Lower leg skin (tissue), 4 donors: ENCODE results near the gene ERC2. TPM values are rescaled to one million over a fixed set of nuclear protein-coding genes. Genes with fewer than 3 reads are reported as not detected.

Experiments used
- DNase-seq, 2 donors: peaks; one replicate each; pipeline ENCODE4 v3.0.0-alpha.2; 2019; ENCODE audit warnings: low spot score in 2 of 2
- H3K4me3 ChIP-seq: fragments of 200-600 bp; sonication (generic); 2 replicates; pipeline ENCODE4 v1.5.1; 2017; ENCODE audit warnings: mild to moderate bottlenecking, low read depth; ENCODE audit not compliant: poor library complexity, severe bottlenecking
- POLR2A ChIP-seq, 2 donors: fragments of 450-650 bp; IDR thresholded peaks; one replicate each; pipeline ENCODE4 v1.6.1; 2016 to 2017; ENCODE audit warnings: antibody characterized with exemption in 2 of 2, mild to moderate bottlenecking in 1 of 2, moderate library complexity in 1 of 2
- WGBS, 2 donors: methylation state at CpG; one replicate each; pipeline ENCODE4 v1.1.5; 2018; 5-methylcytosine and 5-hydroxymethylcytosine counted together
- intact Hi-C: fragments of 100-400 bp; cut with DNase I; formaldehyde crosslinking; loops from one replicate; pipeline ENCODE4 v1.15.0; 2023; ENCODE audit warnings: low total_unique reads
- total RNA-seq, 4 donors: library from RNA; depleted of rRNA; stranded (reverse); fragments of >200 nt; gene quantifications; one replicate each; pipeline ENCODE4 v1.1.0, GENCODE V29; 2016
- TF ChIP-seq, protein P1 (sequence below), 3 donors: fragments of 450-650 bp; IDR thresholded peaks; one replicate each; pipeline ENCODE4 v1.5.1; 2016; ENCODE audit warnings: antibody characterized with exemption in 3 of 3, mild to moderate bottlenecking in 3 of 3, moderate library complexity in 2 of 3

ERC2 gene
- total RNA-seq, 4 donors from 2014 or later: 0.23 to 1.3 (median 0.42) TPM; not detected in 1

DNA sequence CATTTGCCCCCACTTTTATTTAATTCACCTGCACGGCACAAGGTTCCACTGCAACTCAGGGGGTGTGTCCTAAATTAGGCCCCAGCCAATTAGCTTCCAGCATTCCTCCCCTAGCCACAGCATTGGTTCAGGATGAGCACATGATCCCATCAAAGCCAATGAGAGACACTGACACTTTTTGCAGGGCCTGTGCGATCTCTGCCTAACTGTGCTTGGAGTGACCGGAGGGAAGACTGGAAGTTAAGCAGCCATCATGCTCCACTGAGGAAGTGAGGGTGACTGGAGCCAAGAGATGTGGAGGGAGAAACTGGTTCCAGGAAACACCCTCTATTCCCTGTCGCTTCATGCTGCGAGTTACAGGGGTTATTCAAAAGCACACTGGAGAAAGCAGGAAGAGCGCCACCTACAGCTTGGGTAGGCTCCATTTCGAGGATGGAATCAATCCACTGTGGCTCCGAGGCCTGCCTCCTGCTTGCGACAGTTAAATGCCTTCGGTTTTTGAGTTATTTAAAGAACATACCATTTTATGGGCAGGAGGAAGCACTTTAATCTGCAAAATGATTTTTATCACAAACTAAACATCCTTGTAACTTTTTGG, 858.9 kb downstream of the ERC2 start:
- TF ChIP-seq, protein P1, sequence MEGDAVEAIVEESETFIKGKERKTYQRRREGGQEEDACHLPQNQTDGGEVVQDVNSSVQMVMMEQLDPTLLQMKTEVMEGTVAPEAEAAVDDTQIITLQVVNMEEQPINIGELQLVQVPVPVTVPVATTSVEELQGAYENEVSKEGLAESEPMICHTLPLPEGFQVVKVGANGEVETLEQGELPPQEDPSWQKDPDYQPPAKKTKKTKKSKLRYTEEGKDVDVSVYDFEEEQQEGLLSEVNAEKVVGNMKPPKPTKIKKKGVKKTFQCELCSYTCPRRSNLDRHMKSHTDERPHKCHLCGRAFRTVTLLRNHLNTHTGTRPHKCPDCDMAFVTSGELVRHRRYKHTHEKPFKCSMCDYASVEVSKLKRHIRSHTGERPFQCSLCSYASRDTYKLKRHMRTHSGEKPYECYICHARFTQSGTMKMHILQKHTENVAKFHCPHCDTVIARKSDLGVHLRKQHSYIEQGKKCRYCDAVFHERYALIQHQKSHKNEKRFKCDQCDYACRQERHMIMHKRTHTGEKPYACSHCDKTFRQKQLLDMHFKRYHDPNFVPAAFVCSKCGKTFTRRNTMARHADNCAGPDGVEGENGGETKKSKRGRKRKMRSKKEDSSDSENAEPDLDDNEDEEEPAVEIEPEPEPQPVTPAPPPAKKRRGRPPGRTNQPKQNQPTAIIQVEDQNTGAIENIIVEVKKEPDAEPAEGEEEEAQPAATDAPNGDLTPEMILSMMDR (IDR thresholded peaks at IDR 0.05): no peak
- TF ChIP-seq POLR2A (IDR thresholded peaks at IDR 0.05): no peak
- intact Hi-C loops: no loop called here
- no peak overlapping the region for H3K4me3 ChIP-seq
- no peak for DNase-seq
- WGBS, 2 donors: 82 to 84% methylated on average over 10 of the region's 10 CpGs

DNA sequence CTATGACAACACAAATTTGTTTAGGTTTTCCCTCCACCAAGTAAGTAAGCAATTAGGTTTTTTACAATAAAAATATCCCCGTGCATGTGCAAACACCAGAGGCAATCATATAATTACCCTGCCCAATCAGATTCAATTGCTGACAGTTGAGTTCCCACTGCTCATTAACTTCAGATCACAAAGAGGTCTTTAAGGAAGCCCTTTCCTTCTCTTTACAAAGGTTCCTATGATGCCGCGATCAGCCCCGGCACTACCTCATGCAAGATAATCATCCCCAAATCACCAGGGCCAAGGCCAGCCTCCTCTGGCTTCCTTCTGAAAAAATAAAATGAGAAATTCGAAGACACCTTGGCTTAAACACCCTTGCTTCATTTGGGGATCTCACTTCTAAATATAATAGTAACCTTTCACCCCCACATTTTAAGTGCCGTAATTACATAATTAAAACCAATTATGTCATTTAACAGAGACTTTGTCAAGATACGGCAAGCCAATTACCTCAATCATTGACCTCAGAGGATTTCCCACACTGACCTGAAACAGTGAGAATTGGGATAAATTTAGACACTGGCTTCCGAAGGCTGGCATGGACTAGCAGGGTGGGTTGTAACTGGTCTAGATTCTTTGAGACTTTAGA, 859.8 kb downstream of the ERC2 start:
- TF ChIP-seq, protein P1 (IDR thresholded peaks at IDR 0.05): no peak
- TF ChIP-seq POLR2A (IDR thresholded peaks at IDR 0.05): no peak
- intact Hi-C loops: no loop called here
- no peak for DNase-seq
- H3K4me3 ChIP-seq: no peak overlapping the region
- WGBS, 2 donors: 80 to 84% methylated on average over 8 of the region's 8 CpGs

DNA sequence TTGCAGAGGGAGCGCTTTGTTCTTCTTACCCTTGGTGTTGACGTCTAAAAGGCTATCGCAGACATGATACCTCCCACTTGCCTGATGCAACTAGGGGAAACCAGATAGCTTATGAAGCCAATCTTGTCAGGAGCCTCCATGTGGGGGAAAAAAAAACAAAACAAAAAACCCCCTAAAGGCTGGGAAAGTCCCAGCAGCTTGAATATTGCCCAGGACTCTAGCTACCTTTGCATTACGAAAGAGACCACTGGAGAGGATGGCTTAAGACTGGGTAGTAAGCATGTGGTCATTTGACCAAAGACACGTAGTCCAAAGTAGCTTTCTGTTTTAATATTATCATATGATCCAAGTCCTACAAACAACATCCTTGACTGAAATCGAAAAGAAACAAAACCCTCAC, 860.4 kb downstream of the ERC2 start:
- no peak overlapping the region for H3K4me3 ChIP-seq
- TF ChIP-seq, protein P1 (IDR thresholded peaks at IDR 0.05): no peak
- no peak for TF ChIP-seq POLR2A (IDR thresholded peaks at IDR 0.05)
- 93 to 94% methylated on average over 6 of the region's 6 CpGs for WGBS, 2 donors
- intact Hi-C loops: no loop called here
- no peak for DNase-seq

DNA sequence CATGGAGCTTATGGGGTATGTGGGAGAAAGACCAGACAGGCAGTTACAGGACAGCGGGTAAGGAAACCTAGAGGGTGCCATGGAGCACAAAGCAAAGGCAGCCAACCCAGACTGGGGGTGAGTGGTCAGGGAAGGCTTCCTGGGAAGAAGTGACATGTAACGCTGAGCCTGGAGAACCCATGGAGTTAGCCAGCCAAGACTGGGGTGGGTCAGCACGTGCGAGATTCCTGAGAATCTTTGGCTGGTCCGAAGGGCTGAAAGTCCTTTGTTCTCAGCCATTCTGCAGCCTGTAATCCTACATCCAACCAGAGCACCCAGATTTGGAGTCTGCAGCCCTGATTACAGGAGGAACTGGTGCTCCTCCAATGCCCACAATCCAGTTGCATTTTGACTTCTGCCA, 861.1 kb downstream of the ERC2 start:
- no peak overlapping the region for H3K4me3 ChIP-seq
- DNase-seq: no peak
- WGBS, 2 donors: 86 to 90% methylated on average over 5 of the region's 5 CpGs
- intact Hi-C loops: no loop called here
- TF ChIP-seq POLR2A (IDR thresholded peaks at IDR 0.05): no peak
- TF ChIP-seq, protein P1 (IDR thresholded peaks at IDR 0.05): no peak

DNA sequence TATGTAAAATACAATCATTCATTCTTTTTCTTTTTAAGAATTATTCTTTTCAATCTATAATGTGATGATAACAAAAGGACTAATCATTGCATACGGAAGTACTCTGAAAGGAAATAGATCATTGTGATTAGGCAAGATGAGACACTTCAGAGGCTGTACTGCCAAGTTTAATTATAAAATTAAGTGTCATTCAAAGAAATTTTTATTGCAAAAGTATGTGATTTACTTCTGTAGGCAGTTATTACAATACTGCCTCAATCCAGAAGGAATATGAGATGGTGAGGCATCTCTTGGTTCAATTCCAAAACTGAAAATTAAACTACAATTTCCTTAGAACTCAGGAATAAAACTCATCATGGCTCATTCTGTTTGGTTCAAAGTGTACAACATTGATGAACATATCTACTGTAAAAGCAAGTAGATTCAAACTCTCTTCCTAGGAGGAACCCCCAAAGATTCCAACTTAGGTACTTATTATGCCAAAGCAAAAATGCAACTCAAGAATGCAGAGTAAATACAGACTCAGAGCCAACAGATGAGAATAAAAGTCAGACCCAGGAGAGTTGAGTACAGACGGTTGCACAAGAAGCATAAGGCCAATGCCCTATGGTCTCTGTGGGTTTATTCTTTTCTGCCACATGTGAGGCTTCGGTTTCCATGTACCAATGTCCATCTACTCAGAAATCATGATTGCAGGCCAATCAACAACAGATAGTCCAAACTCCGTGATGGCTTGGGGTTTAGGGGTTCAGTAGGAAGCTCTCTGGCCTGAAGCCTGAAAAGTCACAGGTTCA, 862.6 kb downstream of the ERC2 start:
- intact Hi-C loops: no loop called here
- no peak for DNase-seq
- H3K4me3 ChIP-seq: no peak overlapping the region
- no peak for TF ChIP-seq POLR2A (IDR thresholded peaks at IDR 0.05)
- TF ChIP-seq, protein P1 (IDR thresholded peaks at IDR 0.05): no peak
- WGBS, 2 donors: 68 to 69% methylated on average over 4 of the region's 4 CpGs
